PFSK-1 (cell line): ENCODE data around the gene GSK3B.

Experiments used
- POLR2AphosphoS5 ChIP-seq: IDR thresholded peaks from 2 replicates; pipeline ENCODE4 v1.6.1; 2012; ENCODE audit warnings: low read depth, mild to moderate bottlenecking, control low read depth, low read length, moderate library complexity
- SIN3A ChIP-seq: IDR thresholded peaks from 2 replicates; pipeline ENCODE4 v1.6.1; 2012; ENCODE audit warnings: mild to moderate bottlenecking, low read length, moderate library complexity, borderline replicate concordance; ENCODE audit not compliant: insufficient read depth

DNA sequence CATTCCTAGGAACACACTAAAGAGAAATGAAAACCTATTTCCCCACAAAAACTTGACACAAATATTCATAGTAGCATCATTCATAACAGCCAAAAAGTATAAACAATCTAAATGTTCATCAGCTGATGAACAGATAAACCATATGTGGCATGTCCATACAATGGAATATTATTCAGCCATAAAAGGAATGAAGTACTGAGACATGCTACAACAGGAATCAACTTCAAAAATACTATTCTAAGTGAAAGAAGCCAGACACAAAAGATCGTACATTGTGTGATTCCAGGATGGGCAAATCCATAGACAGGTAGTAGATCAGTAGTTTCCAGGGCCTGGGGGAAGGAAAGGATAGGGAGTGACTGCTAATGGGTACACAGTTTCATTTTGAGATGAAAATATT, 118.0 kb downstream of the GSK3B start:
- TF ChIP-seq POLR2AphosphoS5 (no peak), SIN3A (no peak)
